Measurements from ENCODE around the gene SLC23A1. TPM values are rescaled to one million over a fixed set of nuclear protein-coding genes. Genes with fewer than 3 reads are reported as not detected.
A peak's percentile ranks its signal among the peaks of the same experiment; 100 is the strongest.

Gene SLC23A1
- total RNA-seq, 1 donor from 2014 or later = 1.4 TPM

- H3K36me3 Mint-ChIP-seq (ENCODE audit: low read depth) = peaks cover 3% of the 10 kb centered on the region
- intact Hi-C loops (cut with micrococcal nuclease) = loop anchor here (1.0 to 10.0 kb wide), 2 partner anchors 15 to 942 kb away; partner anchors contain the start of gene EGR1
- no peaks in the 10 kb centered on the region for H3K27me3 Mint-ChIP-seq
- ChIA-PET CTCF (interaction anchor here (1.0 to 1.3 kb wide), 3 partner anchors 14 to 156 kb away, joined by 3 to 4 read pairs (median 4); no protein-coding TSS in a partner anchor), POLR2A (interaction anchor here (0.7 to 1.8 kb wide), 8 partner anchors 15 to 254 kb away, joined by 3 to 14 read pairs (median 5); partner anchors contain the start of genes DNAJC18, MZB1, PAIP2 and UBE2D2)
- TF ChIP-seq, protein P1, sequence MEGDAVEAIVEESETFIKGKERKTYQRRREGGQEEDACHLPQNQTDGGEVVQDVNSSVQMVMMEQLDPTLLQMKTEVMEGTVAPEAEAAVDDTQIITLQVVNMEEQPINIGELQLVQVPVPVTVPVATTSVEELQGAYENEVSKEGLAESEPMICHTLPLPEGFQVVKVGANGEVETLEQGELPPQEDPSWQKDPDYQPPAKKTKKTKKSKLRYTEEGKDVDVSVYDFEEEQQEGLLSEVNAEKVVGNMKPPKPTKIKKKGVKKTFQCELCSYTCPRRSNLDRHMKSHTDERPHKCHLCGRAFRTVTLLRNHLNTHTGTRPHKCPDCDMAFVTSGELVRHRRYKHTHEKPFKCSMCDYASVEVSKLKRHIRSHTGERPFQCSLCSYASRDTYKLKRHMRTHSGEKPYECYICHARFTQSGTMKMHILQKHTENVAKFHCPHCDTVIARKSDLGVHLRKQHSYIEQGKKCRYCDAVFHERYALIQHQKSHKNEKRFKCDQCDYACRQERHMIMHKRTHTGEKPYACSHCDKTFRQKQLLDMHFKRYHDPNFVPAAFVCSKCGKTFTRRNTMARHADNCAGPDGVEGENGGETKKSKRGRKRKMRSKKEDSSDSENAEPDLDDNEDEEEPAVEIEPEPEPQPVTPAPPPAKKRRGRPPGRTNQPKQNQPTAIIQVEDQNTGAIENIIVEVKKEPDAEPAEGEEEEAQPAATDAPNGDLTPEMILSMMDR (IDR thresholded peaks at IDR 0.05) = no peak
- no peak overlapping the region for H3K4me3 Mint-ChIP-seq
- ATAC-seq (ENCODE audit: low read depth) (no peak), DNase-seq (no peak)
- no peaks in the 10 kb centered on the region for H3K9me3 Mint-ChIP-seq
- H3K4me1 Mint-ChIP-seq = peaks cover 49% of the 10 kb centered on the region
- H3K27ac Mint-ChIP-seq = peak overlapping the region; percentile 81
Observed at GRCh38 chr5:139406963-139407362, 23.9 kb upstream of the SLC23A1 start.

- intact Hi-C loops (cut with micrococcal nuclease) = loop anchor here (1.0 to 10.0 kb wide), 5 partner anchors 12 to 1243 kb away; partner anchors contain the start of genes DNAJC18, EGR1, IK and NDUFA2
- ChIA-PET CTCF (interaction anchor here (1.1 kb wide), 2 partner anchors 109 to 111 kb away, joined by 3 to 4 read pairs; no protein-coding TSS in a partner anchor), POLR2A (interaction anchor here (0.6 to 2.3 kb wide), 11 partner anchors 11 to 829 kb away, joined by 3 to 24 read pairs (median 6); partner anchors contain the start of genes HSPA9, MZB1, PAIP2 and SIL1)
Observed at GRCh38 chr5:139404484-139404840, 21.4 kb upstream of the SLC23A1 start.

GRCh38 chr5:139403787-139404483 is 20.8 kb upstream of the SLC23A1 start, which contains the start of gene SPATA24:
SPATA24 (minus strand) TSS chr5:139404089; CDS start chr5:139404060, 29 bp downstream.
- Mint-ChIP-seq H3K27ac (peak within 1 kb of the TSS; percentile 96), H3K36me3 (ENCODE audit: low read depth) (peaks cover 5% of the 10 kb centered on the region), H3K27me3 (no peaks in the 10 kb centered on the region), H3K4me1 (peaks cover 53% of the 10 kb centered on the region), H3K4me3 (peak within 1 kb of the TSS; percentile 90), H3K9me3 (no peaks in the 10 kb centered on the region)
- peak; percentile 84 for ATAC-seq (ENCODE audit: low read depth)
- ChIA-PET CTCF (interaction anchor here (1.1 kb wide), 2 partner anchors 110 to 111 kb away, joined by 3 to 4 read pairs; no protein-coding TSS in a partner anchor), POLR2A (interaction anchor here (0.6 to 2.3 kb wide), 16 partner anchors 8 to 1066 kb away, joined by 3 to 24 read pairs (median 5); partner anchors contain the start of genes FAM53C, HSPA9, MZB1 and PAIP2)
- peak; percentile 93 for DNase-seq
- intact Hi-C loops (cut with micrococcal nuclease) = loop anchor here (1.0 to 10.0 kb wide), 5 partner anchors 12 to 1243 kb away; partner anchors contain the start of genes DNAJC18, EGR1, IK and NDUFA2
- TF ChIP-seq, protein P1 (IDR thresholded peaks at IDR 0.05) = no peak

More at GRCh38 chr5:139404484-139404840, 21.4 kb upstream of the SLC23A1 start:
- no peaks in the 10 kb centered on the region for H3K27me3 Mint-ChIP-seq
- peak overlapping the region; percentile 90 for H3K4me3 Mint-ChIP-seq
- no peaks in the 10 kb centered on the region for H3K9me3 Mint-ChIP-seq
- H3K4me1 Mint-ChIP-seq = peaks cover 50% of the 10 kb centered on the region
- no peak for DNase-seq
- peaks cover 3% of the 10 kb centered on the region for H3K36me3 Mint-ChIP-seq (ENCODE audit: low read depth)
- no peak for ATAC-seq (ENCODE audit: low read depth)
- TF ChIP-seq, protein P1 (IDR thresholded peaks at IDR 0.05) = no peak
- H3K27ac Mint-ChIP-seq = peak overlapping the region; percentile 96

DNA sequence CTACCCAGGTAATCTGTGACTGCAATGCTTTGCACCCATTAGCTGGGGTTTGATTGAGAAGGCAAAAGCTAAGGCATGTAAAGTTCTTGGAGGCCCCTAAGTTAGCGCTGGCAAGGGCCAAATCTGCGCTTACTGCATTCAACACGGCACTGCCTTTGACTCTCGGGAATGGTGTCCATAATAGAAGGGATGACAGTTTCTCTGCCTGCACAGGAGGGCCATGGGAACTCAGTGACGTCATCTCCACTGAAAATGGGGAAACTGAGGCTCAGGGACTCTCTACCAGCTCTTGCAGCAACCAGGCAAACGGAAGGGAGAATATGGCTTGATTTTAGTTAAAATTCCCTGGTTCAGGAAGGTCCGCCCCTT is 20.3 kb upstream of the SLC23A1 start:
- ATAC-seq (ENCODE audit: low read depth) = no peak
- TF ChIP-seq, protein P1 (IDR thresholded peaks at IDR 0.05) = no peak
- intact Hi-C loops (cut with micrococcal nuclease) = loop anchor here (5.0 to 10.0 kb wide), 2 partner anchors 939 to 1244 kb away; partner anchors contain the start of genes EGR1, IK and NDUFA2
- no peaks in the 10 kb centered on the region for H3K27me3 Mint-ChIP-seq
- peaks cover 50% of the 10 kb centered on the region for H3K4me1 Mint-ChIP-seq
- ChIA-PET POLR2A (interaction anchor here (0.5 to 2.3 kb wide), 16 partner anchors 8 to 1065 kb away, joined by 3 to 24 read pairs (median 5); partner anchors contain the start of genes FAM53C, MZB1, PAIP2 and SIL1), CTCF (interaction anchor here (0.9 to 1.1 kb wide), 3 partner anchors 16 to 112 kb away, joined by 3 to 4 read pairs (median 3); no protein-coding TSS in a partner anchor)
- peak overlapping the region; percentile 96 for H3K27ac Mint-ChIP-seq
- no peaks in the 10 kb centered on the region for H3K9me3 Mint-ChIP-seq
- H3K4me3 Mint-ChIP-seq = peak overlapping the region; percentile 90
- no peak for DNase-seq
- H3K36me3 Mint-ChIP-seq (ENCODE audit: low read depth) = peaks cover 5% of the 10 kb centered on the region
